ENCODE measurements around the gene DYNC1LI1.

- no peak for TF ChIP-seq CTCF (conservative IDR thresholded peaks at IDR 0.05; ENCODE audit: low read depth in 2 of 2)
- TF ChIP-seq EZH2phosphoT487 (IDR thresholded peaks at IDR 0.05; ENCODE audit: unreplicated experiment): no peak
- no peak for TF ChIP-seq EZH2 (IDR thresholded peaks at IDR 0.05; ENCODE audit: low read depth, unreplicated experiment)
- TF ChIP-seq POLR2AphosphoS5 (IDR thresholded peaks at IDR 0.05; ENCODE audit: low read depth): no peak
- no peak for TF ChIP-seq STAT1 (IDR thresholded peaks at IDR 0.05; ENCODE audit: unreplicated experiment)
- TF ChIP-seq JUNB (IDR thresholded peaks at IDR 0.05; ENCODE audit: unreplicated experiment): no peak
- no peak for TF ChIP-seq ZNF114 (CRISPR knock-in tag; IDR thresholded peaks at IDR 0.05)
- TF ChIP-seq REST (IDR thresholded peaks at IDR 0.05; ENCODE audit: unreplicated experiment): no peak
Observed at GRCh38 chr3:32593903-32594525, 23.4 kb upstream of the DYNC1LI1 start.

Data from GM23338 (cell line).